ENCODE measurements around the gene MSANTD1. TPM values are rescaled to one million over a fixed set of nuclear protein-coding genes. Genes with fewer than 3 reads are reported as not detected.

MSANTD1 gene
- total RNA-seq, 3 donors from 2014 or later: 0.66 to 0.87 (median 0.78) TPM

DNA sequence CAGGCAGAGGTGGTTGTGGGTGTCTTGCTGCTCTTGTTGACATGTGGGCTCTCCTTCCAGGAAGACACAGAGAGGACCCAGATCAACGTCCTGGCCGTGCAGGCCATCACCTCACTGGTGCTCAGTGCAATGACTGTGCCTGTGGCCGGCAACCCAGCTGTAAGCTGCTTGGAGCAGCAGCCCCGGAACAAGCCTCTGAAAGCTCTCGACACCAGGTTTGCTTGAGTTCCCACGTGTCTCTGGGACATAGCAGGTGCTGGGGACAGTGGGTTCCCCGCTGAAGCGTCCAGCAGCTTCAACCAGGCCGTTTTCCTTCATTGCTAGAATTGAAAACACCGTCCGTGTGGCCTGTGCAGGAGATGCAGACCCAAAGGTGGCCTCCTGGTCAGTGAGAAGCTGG, 25.6 kb upstream of the MSANTD1 start:
- Mint-ChIP-seq H3K4me3 (no peak overlapping the region), H3K9me3 (no peaks in the 10 kb centered on the region), H3K4me1 (ENCODE audit: low read depth) (no peaks in the 10 kb centered on the region), H3K36me3 (ENCODE audit: insufficient read depth) (peaks cover 40% of the 10 kb centered on the region), H3K27me3 (ENCODE audit: low read depth) (no peaks in the 10 kb centered on the region)
- ATAC-seq (no peak), DNase-seq (no peak)

- Mint-ChIP-seq H3K9me3 (no peaks in the 10 kb centered on the region), H3K36me3 (ENCODE audit: insufficient read depth) (peaks cover 39% of the 10 kb centered on the region), H3K27me3 (ENCODE audit: low read depth) (no peaks in the 10 kb centered on the region), H3K4me3 (no peak overlapping the region), H3K4me1 (ENCODE audit: low read depth) (no peaks in the 10 kb centered on the region)
- ATAC-seq (no peak), DNase-seq (no peak)
Observed at GRCh38 chr4:3223956-3224748, 24.8 kb upstream of the MSANTD1 start.

GRCh38 chr4:3225071-3225850, 23.7 kb upstream of the MSANTD1 start:
- DNase-seq (no peak), ATAC-seq (no peak)
- Mint-ChIP-seq H3K27me3 (ENCODE audit: low read depth) (no peaks in the 10 kb centered on the region), H3K4me1 (ENCODE audit: low read depth) (no peaks in the 10 kb centered on the region), H3K4me3 (no peak overlapping the region), H3K9me3 (no peaks in the 10 kb centered on the region), H3K36me3 (ENCODE audit: insufficient read depth) (peaks cover 45% of the 10 kb centered on the region)

DNA sequence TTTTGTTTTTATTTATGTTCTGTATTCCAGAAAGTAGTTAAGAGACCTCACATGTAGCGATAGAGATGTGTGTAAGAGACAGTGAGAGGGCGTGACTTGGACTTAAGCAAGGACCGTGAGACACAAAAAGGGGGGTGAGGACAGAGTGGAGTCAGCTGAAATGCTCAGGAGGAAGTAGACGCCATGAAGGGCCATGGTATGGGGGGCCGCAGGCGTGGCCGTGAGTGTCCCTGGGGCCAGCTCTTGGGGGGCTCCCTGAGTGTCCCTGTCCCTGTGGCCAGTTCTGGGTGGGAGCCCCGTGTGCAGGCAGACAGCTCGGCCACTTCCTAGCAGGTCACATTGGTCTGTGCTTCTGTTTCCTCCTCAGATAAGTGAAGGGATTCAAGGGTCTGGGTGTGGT, 23.0 kb upstream of the MSANTD1 start:
- Mint-ChIP-seq H3K4me3 (no peak overlapping the region), H3K36me3 (ENCODE audit: insufficient read depth) (peaks cover 52% of the 10 kb centered on the region), H3K9me3 (no peaks in the 10 kb centered on the region), H3K4me1 (ENCODE audit: low read depth) (no peaks in the 10 kb centered on the region), H3K27me3 (ENCODE audit: low read depth) (no peaks in the 10 kb centered on the region)
- DNase-seq: no peak
- no peak for ATAC-seq

- Mint-ChIP-seq H3K4me3 (no peak overlapping the region), H3K9me3 (no peaks in the 10 kb centered on the region), H3K27me3 (ENCODE audit: low read depth) (no peaks in the 10 kb centered on the region), H3K4me1 (ENCODE audit: low read depth) (no peaks in the 10 kb centered on the region), H3K36me3 (ENCODE audit: insufficient read depth) (peaks cover 49% of the 10 kb centered on the region)
- DNase-seq: no peak
- no peak for ATAC-seq
Observed at GRCh38 chr4:3226467-3226866, 22.5 kb upstream of the MSANTD1 start.

- peaks cover 48% of the 10 kb centered on the region for H3K36me3 Mint-ChIP-seq (ENCODE audit: insufficient read depth)
- no peaks in the 10 kb centered on the region for H3K9me3 Mint-ChIP-seq
- DNase-seq (no peak), ATAC-seq (no peak)
- H3K4me1 Mint-ChIP-seq (ENCODE audit: low read depth): no peaks in the 10 kb centered on the region
- H3K27me3 Mint-ChIP-seq (ENCODE audit: low read depth): no peaks in the 10 kb centered on the region
- H3K4me3 Mint-ChIP-seq: no peak overlapping the region
Observed at GRCh38 chr4:3226944-3227343, 22.0 kb upstream of the MSANTD1 start.

DNA sequence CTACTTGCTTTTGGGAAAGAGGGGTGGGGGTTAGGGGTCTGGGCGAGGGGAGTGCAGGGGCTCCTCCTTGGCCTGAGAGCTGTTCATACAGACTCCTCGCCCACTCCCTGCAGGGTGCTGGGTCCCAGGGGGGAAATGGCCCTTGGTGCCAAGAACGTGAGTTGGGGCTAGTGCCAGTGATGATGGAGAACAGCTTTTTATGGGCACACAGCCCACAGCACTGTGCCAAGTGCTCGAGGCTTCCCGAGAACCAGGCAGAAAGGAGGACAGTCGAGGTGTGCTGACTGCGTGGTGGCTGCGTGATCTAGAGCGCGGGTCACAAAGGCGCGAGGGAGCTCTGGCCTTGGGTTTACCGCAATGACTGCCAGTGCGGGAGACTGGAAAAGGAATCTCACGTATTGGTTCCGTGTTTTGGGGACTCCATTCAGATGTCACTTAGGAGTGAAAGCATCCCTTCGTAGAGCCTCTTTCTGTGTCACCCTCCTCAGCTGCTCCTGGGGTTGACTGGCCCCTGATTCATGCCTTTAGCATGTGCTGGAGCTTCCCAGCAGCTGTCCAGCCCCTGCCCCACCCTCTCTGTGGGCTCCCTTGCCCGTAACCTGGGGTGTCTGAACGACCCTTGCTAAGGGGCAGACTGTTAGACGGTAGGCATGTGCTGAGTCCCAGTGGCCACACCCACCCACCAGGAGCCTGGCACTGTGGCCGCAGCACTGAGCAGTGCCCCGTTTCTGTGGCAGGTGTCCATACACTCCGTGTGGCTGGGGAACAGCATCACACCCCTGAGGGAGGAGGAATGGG, 20.9 kb upstream of the MSANTD1 start:
- Mint-ChIP-seq H3K9me3 (no peaks in the 10 kb centered on the region), H3K27me3 (ENCODE audit: low read depth) (no peaks in the 10 kb centered on the region), H3K4me3 (no peak overlapping the region), H3K36me3 (ENCODE audit: insufficient read depth) (peaks cover 44% of the 10 kb centered on the region), H3K4me1 (ENCODE audit: low read depth) (no peaks in the 10 kb centered on the region)
- ATAC-seq (no peak), DNase-seq (no peak)

DNA sequence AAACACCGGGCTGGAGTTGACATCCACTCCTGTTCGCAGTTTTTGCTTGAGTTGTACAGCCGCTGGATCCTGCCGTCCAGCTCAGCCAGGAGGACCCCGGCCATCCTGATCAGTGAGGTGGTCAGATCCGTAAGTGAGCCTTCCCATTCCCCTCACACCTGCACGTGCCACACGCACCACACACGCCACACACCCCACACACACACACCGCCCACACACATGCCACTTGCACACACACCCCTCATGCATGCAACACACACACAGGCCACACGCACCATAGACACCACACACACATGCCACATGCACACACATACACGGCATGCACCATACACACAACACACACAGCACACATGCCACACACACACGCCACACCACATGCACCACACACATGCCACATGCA, 20.1 kb upstream of the MSANTD1 start:
- H3K36me3 Mint-ChIP-seq (ENCODE audit: insufficient read depth): peaks cover 44% of the 10 kb centered on the region
- H3K4me1 Mint-ChIP-seq (ENCODE audit: low read depth): no peaks in the 10 kb centered on the region
- DNase-seq (no peak), ATAC-seq (no peak)
- H3K9me3 Mint-ChIP-seq: no peaks in the 10 kb centered on the region
- no peak overlapping the region for H3K4me3 Mint-ChIP-seq
- no peaks in the 10 kb centered on the region for H3K27me3 Mint-ChIP-seq (ENCODE audit: low read depth)

DNA sequence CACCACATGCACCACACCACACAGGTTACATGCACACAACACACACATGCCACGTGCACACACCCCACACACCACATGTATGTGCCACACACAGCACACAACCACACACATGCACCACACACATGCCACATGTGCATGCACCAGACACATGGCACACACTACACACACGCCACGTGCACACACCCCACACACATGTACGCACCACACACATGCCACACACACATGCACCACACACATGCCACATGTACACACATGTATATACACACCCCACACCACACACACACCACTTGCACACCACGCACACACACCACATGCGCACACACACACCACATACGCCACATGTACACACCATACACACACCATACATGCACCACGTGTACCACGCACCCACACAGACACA, 19.6 kb upstream of the MSANTD1 start:
- ATAC-seq (no peak), DNase-seq (no peak)
- Mint-ChIP-seq H3K4me1 (ENCODE audit: low read depth) (no peaks in the 10 kb centered on the region), H3K9me3 (no peaks in the 10 kb centered on the region), H3K36me3 (ENCODE audit: insufficient read depth) (peaks cover 45% of the 10 kb centered on the region), H3K27me3 (ENCODE audit: low read depth) (no peaks in the 10 kb centered on the region), H3K4me3 (no peak overlapping the region)

DNA sequence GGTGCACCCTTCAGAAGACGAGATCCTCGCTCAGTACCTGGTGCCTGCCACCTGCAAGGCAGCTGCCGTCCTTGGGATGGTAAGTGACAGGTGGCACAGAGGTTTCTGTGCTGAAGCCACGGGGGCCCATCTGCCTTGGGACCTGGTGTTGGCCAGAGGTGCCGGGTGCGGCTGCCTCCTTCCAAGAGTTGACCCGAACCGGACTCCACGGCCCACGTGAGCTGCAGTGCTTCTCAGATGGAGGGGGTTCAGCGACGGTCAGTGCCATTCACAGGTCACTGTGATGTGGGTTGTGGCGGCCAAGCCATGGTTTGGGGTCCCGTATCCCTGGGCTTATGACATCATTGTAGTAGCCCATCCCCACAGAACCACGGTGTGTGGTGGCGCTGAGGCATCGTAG, 19.0 kb upstream of the MSANTD1 start:
- H3K4me3 Mint-ChIP-seq: no peak overlapping the region
- DNase-seq: no peak
- H3K4me1 Mint-ChIP-seq (ENCODE audit: low read depth): no peaks in the 10 kb centered on the region
- H3K36me3 Mint-ChIP-seq (ENCODE audit: insufficient read depth): peaks cover 46% of the 10 kb centered on the region
- no peaks in the 10 kb centered on the region for H3K9me3 Mint-ChIP-seq
- ATAC-seq: no peak
- H3K27me3 Mint-ChIP-seq (ENCODE audit: low read depth): no peaks in the 10 kb centered on the region

- Mint-ChIP-seq H3K36me3 (ENCODE audit: insufficient read depth) (peaks cover 50% of the 10 kb centered on the region), H3K4me1 (ENCODE audit: low read depth) (no peaks in the 10 kb centered on the region), H3K4me3 (no peak overlapping the region), H3K27me3 (ENCODE audit: low read depth) (no peaks in the 10 kb centered on the region), H3K9me3 (no peaks in the 10 kb centered on the region)
- ATAC-seq: no peak
- no peak for DNase-seq
Observed at GRCh38 chr4:3231471-3231870, 17.5 kb upstream of the MSANTD1 start.

DNA sequence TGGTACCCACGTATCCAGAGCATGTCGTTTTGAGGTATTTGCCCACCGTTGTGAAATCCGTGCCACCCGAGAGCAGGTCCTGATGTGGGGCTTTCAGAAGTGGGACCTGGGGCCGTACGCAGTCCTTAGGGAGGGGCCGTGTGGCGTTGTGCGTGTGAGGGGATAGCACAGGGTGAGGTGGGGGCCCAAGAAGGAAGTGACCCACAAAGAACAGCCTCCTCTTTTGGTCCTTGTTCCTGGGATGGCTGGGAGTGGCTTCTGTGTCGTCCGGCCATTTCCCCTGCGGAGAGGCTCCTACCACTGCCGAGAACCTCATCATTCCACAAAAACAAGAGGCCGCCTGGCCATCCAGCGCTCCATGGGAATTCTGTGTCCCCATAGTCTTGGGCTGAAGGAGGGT, 17.0 kb upstream of the MSANTD1 start:
- DNase-seq (no peak), ATAC-seq (no peak)
- Mint-ChIP-seq H3K4me3 (no peak overlapping the region), H3K9me3 (no peaks in the 10 kb centered on the region), H3K4me1 (ENCODE audit: low read depth) (no peaks in the 10 kb centered on the region), H3K27me3 (ENCODE audit: low read depth) (no peaks in the 10 kb centered on the region), H3K36me3 (ENCODE audit: insufficient read depth) (peaks cover 50% of the 10 kb centered on the region)

GRCh38 chr4:3232871-3233271, 16.1 kb upstream of the MSANTD1 start:
- ATAC-seq: no peak
- Mint-ChIP-seq H3K4me3 (no peak overlapping the region), H3K4me1 (ENCODE audit: low read depth) (no peaks in the 10 kb centered on the region), H3K36me3 (ENCODE audit: insufficient read depth) (peaks cover 52% of the 10 kb centered on the region), H3K27me3 (ENCODE audit: low read depth) (no peaks in the 10 kb centered on the region), H3K9me3 (no peaks in the 10 kb centered on the region)
- DNase-seq: no peak

GRCh38 chr4:3233391-3234071, 15.4 kb upstream of the MSANTD1 start:
- DNase-seq (no peak), ATAC-seq (no peak)
- Mint-ChIP-seq H3K4me1 (ENCODE audit: low read depth) (no peaks in the 10 kb centered on the region), H3K27me3 (ENCODE audit: low read depth) (no peaks in the 10 kb centered on the region), H3K4me3 (no peak overlapping the region), H3K9me3 (no peaks in the 10 kb centered on the region), H3K36me3 (ENCODE audit: insufficient read depth) (peaks cover 55% of the 10 kb centered on the region)
